Endodermal cell (in vitro differentiated cells): ENCODE results near the gene RIMBP2. TPM values are rescaled to one million over a fixed set of nuclear protein-coding genes. Genes with fewer than 3 reads are reported as not detected.

Source experiments
- DNase-seq: peaks from one replicate; pipeline ENCODE4 v3.0.0-alpha.2; 2017
- H3K27ac ChIP-seq: 2 replicates; pipeline ENCODE4 v1.5.1; 2013; ENCODE audit warnings: mild to moderate bottlenecking, low read depth, low read length, moderate library complexity
- H3K27me3 ChIP-seq: 2 replicates; pipeline ENCODE4 v1.6.1; 2013; ENCODE audit warnings: mild to moderate bottlenecking, low read length, moderate library complexity; ENCODE audit not compliant: insufficient read depth, control insufficient read depth, poor library complexity, severe bottlenecking
- H3K36me3 ChIP-seq: 2 replicates; pipeline ENCODE4 v1.7.0; 2013; ENCODE audit warnings: mild to moderate bottlenecking, low read length, moderate library complexity; ENCODE audit not compliant: control insufficient read depth, insufficient read depth
- H3K4me1 ChIP-seq: one replicate; pipeline ENCODE4 v1.7.0; 2013; ENCODE audit warnings: low read length; ENCODE audit not compliant: control insufficient read depth, insufficient read depth
- H3K4me3 ChIP-seq: 2 replicates; pipeline ENCODE4 v1.5.1; 2013; ENCODE audit warnings: mild to moderate bottlenecking, low read length, moderate library complexity
- H3K9ac ChIP-seq: 2 replicates; pipeline ENCODE4 v1.6.1; 2013; ENCODE audit warnings: mild to moderate bottlenecking, low read length, moderate library complexity; ENCODE audit not compliant: poor library complexity, severe bottlenecking; ENCODE audit errors: extremely low read depth
- H3K9me3 ChIP-seq: 2 replicates; pipeline ENCODE4 v1.6.1; 2013; ENCODE audit warnings: mild to moderate bottlenecking, low read length, moderate library complexity; ENCODE audit not compliant: control insufficient read depth
- H3K27ac Mint-ChIP-seq: 2 replicates; pipeline ENCODE4 v1.8.0; 2020; ENCODE audit warnings: mixed read lengths
- H3K27me3 Mint-ChIP-seq: 2 replicates; pipeline ENCODE4 v1.8.0; 2021; ENCODE audit warnings: mild to moderate bottlenecking, mixed read lengths; ENCODE audit not compliant: insufficient read depth
- H3K36me3 Mint-ChIP-seq: 2 replicates; pipeline ENCODE4 v1.8.0; 2020; ENCODE audit warnings: low read depth, mixed read lengths
- H3K4me1 Mint-ChIP-seq: 2 replicates; pipeline ENCODE4 v1.8.0; 2020; ENCODE audit warnings: mixed read lengths
- H3K4me3 Mint-ChIP-seq: 2 replicates; pipeline ENCODE4 v1.8.0; 2020; ENCODE audit warnings: mild to moderate bottlenecking, moderate library complexity, mixed read lengths
- H3K9me3 Mint-ChIP-seq: 2 replicates; pipeline ENCODE4 v1.8.0; 2020; ENCODE audit warnings: mild to moderate bottlenecking, mixed read lengths
- CTCF ChIP-seq: fragments of 200-600 bp; sonication (generic); conservative IDR thresholded peaks from 2 replicates; pipeline ENCODE4 v1.5.0; 2021; ENCODE audit warnings: antibody characterized with exemption, mild to moderate bottlenecking
- WGBS, 2 experiments: methylation state at CpG; one replicate each; pipeline versions ENCODE4 v1.1.5 to v1.1.7; 2013; ENCODE audit warnings: missing lambda C conversion rate in 2 of 2, mixed read lengths in 1 of 2; ENCODE audit not compliant: insufficient coverage in 1 of 2, insufficient read length in 1 of 2; 5-methylcytosine and 5-hydroxymethylcytosine counted together
- total RNA-seq, 2 donors: library from RNA; stranded (reverse); fragmentation: NEBNext Ultra II Directional in 1 of 2; extraction: Animal tissue kit (Norgen Biotek cat#: 25700) in 1 of 2; gene quantifications; 2 replicates in 1 of 2; 3 replicates in 1 of 2; pipeline ENCODE4 v1.2.1, GENCODE V29; 2021

The RIMBP2 gene
- total RNA-seq, 2 donors from 2014 or later, result 0.13 to 3.4 TPM

- H3K27ac ChIP-seq, result no peak overlapping the region
- no peak overlapping the region for H3K9ac ChIP-seq
- no peaks in the 10 kb centered on the region for H3K36me3 ChIP-seq
- no peaks in the 10 kb centered on the region for H3K27me3 ChIP-seq
- Mint-ChIP-seq H3K36me3 (no peaks in the 10 kb centered on the region), H3K27me3 (no peaks in the 10 kb centered on the region), H3K4me3 (no peak overlapping the region), H3K4me1 (no peaks in the 10 kb centered on the region), H3K27ac (no peak overlapping the region), H3K9me3 (peaks cover 13% of the 10 kb centered on the region)
- H3K4me1 ChIP-seq, result no peaks in the 10 kb centered on the region
- WGBS, 2 experiments, result 92 to 100% methylated on average over 4 to 11 of the region's 11 CpGs
- DNase-seq, result no peak
- H3K9me3 ChIP-seq, result peaks cover 9% of the 10 kb centered on the region
- H3K4me3 ChIP-seq, result no peak overlapping the region
- no peak for TF ChIP-seq CTCF
These were observed 169.6 kb downstream of the RIMBP2 start for GRCh38 chr12:130546494-130546893.

DNA sequence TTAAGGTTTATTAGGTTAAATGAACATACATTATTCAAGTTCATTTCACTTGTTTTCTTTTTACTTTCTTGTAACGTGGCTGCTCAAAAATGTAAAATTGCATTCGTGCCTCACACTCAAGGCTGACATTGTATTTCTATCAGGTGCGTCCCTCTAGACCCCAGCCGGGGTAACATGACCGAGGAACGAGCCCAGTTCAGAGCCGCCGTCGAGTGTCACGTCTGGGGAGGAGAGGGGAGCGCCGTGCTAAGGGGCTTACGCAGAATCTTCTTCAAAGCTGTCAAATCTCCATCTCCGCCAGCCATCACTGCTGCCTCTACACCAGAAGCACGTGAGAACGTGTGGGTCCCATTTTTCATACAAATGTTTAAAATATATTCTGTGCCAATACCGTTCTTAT is 170.6 kb downstream of the RIMBP2 start:
- Histone ChIP-seq H3K36me3 (no peaks in the 10 kb centered on the region), H3K4me1 (no peaks in the 10 kb centered on the region), H3K9ac (no peak overlapping the region), H3K27me3 (no peaks in the 10 kb centered on the region), H3K9me3 (no peaks in the 10 kb centered on the region), H3K27ac (no peak overlapping the region), H3K4me3 (no peak overlapping the region)
- TF ChIP-seq CTCF, result no peak
- Mint-ChIP-seq H3K9me3 (peaks cover 7% of the 10 kb centered on the region), H3K4me3 (no peak overlapping the region), H3K36me3 (no peaks in the 10 kb centered on the region), H3K4me1 (no peaks in the 10 kb centered on the region), H3K27me3 (peaks cover 2% of the 10 kb centered on the region), H3K27ac (no peak overlapping the region)
- no peak for DNase-seq
- 85 to 90% methylated on average over 13 to 17 of the region's 17 CpGs for WGBS, 2 experiments

GRCh38 chr12:130540376-130540775 is 175.7 kb downstream of the RIMBP2 start:
- no peak overlapping the region for H3K27ac ChIP-seq
- no peaks in the 10 kb centered on the region for H3K9me3 ChIP-seq
- H3K27me3 Mint-ChIP-seq, result peaks cover 5% of the 10 kb centered on the region
- no peak overlapping the region for H3K27ac Mint-ChIP-seq
- H3K4me3 Mint-ChIP-seq, result no peak overlapping the region
- no peaks in the 10 kb centered on the region for H3K4me1 ChIP-seq
- no peaks in the 10 kb centered on the region for H3K36me3 ChIP-seq
- no peaks in the 10 kb centered on the region for H3K27me3 ChIP-seq
- no peak for TF ChIP-seq CTCF
- peaks cover 3% of the 10 kb centered on the region for H3K4me1 Mint-ChIP-seq
- no peaks in the 10 kb centered on the region for H3K36me3 Mint-ChIP-seq
- WGBS, 2 experiments, result 87 to 100% methylated on average over 2 to 6 of the region's 6 CpGs
- H3K4me3 ChIP-seq, result no peak overlapping the region
- H3K9ac ChIP-seq, result no peak overlapping the region
- DNase-seq, result no peak
- peaks cover 7% of the 10 kb centered on the region for H3K9me3 Mint-ChIP-seq
